Ovary (tissue), 9 donors: ENCODE results near the gene CYP4F12. TPM values are rescaled to one million over a fixed set of nuclear protein-coding genes. Genes with fewer than 3 reads are reported as not detected.
"Not testable (repeated sequence)": the region's sequence is repeated elsewhere in the genome, so short reads cannot be mapped to it uniquely, and the experiment has no call there.

ENCODE experiments used
- DNase-seq, 5 donors: peaks; one replicate each; pipeline ENCODE4 v3.0.0-alpha.2; 2019 to 2020
- H3K27ac ChIP-seq, 2 donors: fragments of 200-600 bp; one replicate each; pipeline versions ENCODE4 v1.5.1 to v1.8.0; 2019 to 2022
- H3K27me3 ChIP-seq: fragments of 200-600 bp; one replicate; pipeline ENCODE4 v1.8.0; 2022
- H3K36me3 ChIP-seq: fragments of 200-600 bp; sonication (generic); one replicate; pipeline ENCODE4 v1.5.1; 2019
- H3K4me1 ChIP-seq: one replicate; pipeline ENCODE4 v1.8.1; 2013; ENCODE audit warnings: mild to moderate bottlenecking, moderate library complexity; ENCODE audit not compliant: insufficient read depth
- H3K4me3 ChIP-seq: fragments of 200-600 bp; sonication (generic); one replicate; pipeline ENCODE4 v1.5.1; 2017
- H3K9me3 ChIP-seq, 2 donors: fragments of 200-600 bp in 1 of 2; sonication (generic) in 1 of 2; one replicate each; pipeline versions ENCODE4 v1.5.1 to v1.8.1; 2013 to 2019; ENCODE audit warnings: mild to moderate bottlenecking in 1 of 2, moderate library complexity in 1 of 2
- CTCF ChIP-seq, 3 donors: fragments of 450-650 bp in 2 of 3; fragments of 200-600 bp in 1 of 3; IDR thresholded peaks; one replicate each; pipeline versions ENCODE4 v1.5.1 to v1.8.0; 2016 to 2022; ENCODE audit warnings: antibody characterized with exemption in 3 of 3, mild to moderate bottlenecking in 1 of 3
- EP300 ChIP-seq: sonication (generic); formaldehyde crosslinking; IDR thresholded peaks from one replicate; pipeline ENCODE4 v1.6.1; 2017; ENCODE audit warnings: antibody characterized with exemption
- POLR2A ChIP-seq: fragments of 450-650 bp; IDR thresholded peaks from one replicate; pipeline ENCODE4 v1.6.1; 2017; ENCODE audit warnings: antibody characterized with exemption, mild to moderate bottlenecking, moderate library complexity
- WGBS, 3 donors: extraction: QIAGEN DNeasy Blood & Tissue Kit in 1 of 3; methylation state at CpG; one replicate each; pipeline versions ENCODE4 v1.1.5 to v1.1.7; 2013 to 2017; 5-methylcytosine and 5-hydroxymethylcytosine counted together
- intact Hi-C, 4 donors: fragments of 100-400 bp; cut with DNase I; formaldehyde crosslinking; loops; one replicate each; pipeline versions ENCODE4 v1.11.0 to v1.15.1; 2022 to 2023
- polyA plus RNA-seq, 2 donors: library from polyadenylated mRNA; stranded (reverse); fragments of 200-250 nt in 1 of 2; fragments of 350-450 nt in 1 of 2; fragmentation: Illumina TruSeq in 1 of 2; extraction: RNeasy Lipid Tissue Mini Kit (QIAGEN cat#74804) in 1 of 2; gene quantifications; one replicate each; pipeline ENCODE4 v1.2.3, GENCODE V29; 2013 to 2014
- total RNA-seq, 7 donors: library from RNA; depleted of rRNA in 2 of 7; stranded (reverse); fragments of >200 nt in 2 of 7; fragmentation: NEBNext Ultra II Directional in 3 of 7; extraction: Animal tissue kit (Norgen Biotek cat#: 25700) in 3 of 7; gene quantifications; one replicate each; pipeline versions ENCODE4 v1.1.0 to v1.2.4, GENCODE V29; 2016 to 2023
- donor health status: DM: no; HTN: no; CAD: no; lungs with moderate emphysema.
- donor health status: DM: no; HTN: no; CAD: no.
- donor health status: Bipolar disorder and iron deficiency.
- donor health status: DM: yes; HTN: yes; CAD: no.
- donor health status: DM: no; HTN: no; CAD: no.
- donor health status: DM: yes; HTN: yes; CAD: no.

The CYP4F12 gene
- total and polyA plus RNA-seq, 9 donors: 2.7 to 14.1 (median 8.9) TPM

- intact Hi-C loops: no loop called here
- TF ChIP-seq CTCF (IDR thresholded peaks at IDR 0.05) (no peak), EP300 (no peak), POLR2A (no peak)
Observed at GRCh38 chr19:15644066-15644741, 28.7 kb upstream of the CYP4F12 start.

GRCh38 chr19:15644816-15645215 is 28.1 kb upstream of the CYP4F12 start:
- WGBS, 3 donors: 53 to 56% (median 56%) methylated on average over 3 of the region's 3 CpGs

More at GRCh38 chr19:15644066-15644741, 28.7 kb upstream of the CYP4F12 start:
- Histone ChIP-seq H3K36me3 (no peaks in the 10 kb centered on the region), H3K4me1 (no peaks in the 10 kb centered on the region), H3K27me3 (no peaks in the 10 kb centered on the region), H3K9me3 (peaks cover 0 to 4% of the 10 kb centered on the region in 2 donors), H3K4me3 (no peak overlapping the region), H3K27ac (no peak overlapping the region)
- WGBS, 3 donors: 78 to 81% (median 80%) methylated on average over 3 of the region's 3 CpGs
- no peak for DNase-seq

GRCh38 chr19:15649526-15649925 is 23.4 kb upstream of the CYP4F12 start:
- Histone ChIP-seq H3K36me3 (no peaks in the 10 kb centered on the region), H3K27ac (no peak overlapping the region), H3K27me3 (no peaks in the 10 kb centered on the region), H3K4me1 (no peaks in the 10 kb centered on the region), H3K9me3 (peaks cover 0 to 4% of the 10 kb centered on the region in 2 donors), H3K4me3 (no peak overlapping the region)
- intact Hi-C loops: no loop called here
- no peak for DNase-seq
- TF ChIP-seq CTCF (IDR thresholded peaks at IDR 0.05) (no peak), POLR2A (no peak), EP300 (no peak)
- 53 to 63% (median 55%) methylated on average over 2 of the region's 2 CpGs for WGBS, 3 donors

More at GRCh38 chr19:15644816-15645215, 28.1 kb upstream of the CYP4F12 start:
- intact Hi-C loops: no loop called here
- no peaks in the 10 kb centered on the region for H3K36me3 ChIP-seq
- no peak for DNase-seq
- no peaks in the 10 kb centered on the region for H3K27me3 ChIP-seq
- H3K4me3 ChIP-seq: no peak overlapping the region
- no peaks in the 10 kb centered on the region for H3K4me1 ChIP-seq
- H3K27ac ChIP-seq: no peak overlapping the region
- TF ChIP-seq POLR2A (no peak), EP300 (no peak), CTCF (IDR thresholded peaks at IDR 0.05) (no peak)
- H3K9me3 ChIP-seq: peaks cover 0 to 4% of the 10 kb centered on the region in 2 donors

- intact Hi-C loops, H3K4me1 ChIP-seq, H3K27ac ChIP-seq, H3K4me3 ChIP-seq, H3K27me3 ChIP-seq, H3K9me3 ChIP-seq, DNase-seq, H3K36me3 ChIP-seq: not testable (repeated sequence)
Observed at GRCh38 chr19:15650123-15650522, 22.8 kb upstream of the CYP4F12 start.

GRCh38 chr19:15651791-15652190 is 21.1 kb upstream of the CYP4F12 start:
- TF ChIP-seq CTCF (IDR thresholded peaks at IDR 0.05) (no peak), EP300 (no peak), POLR2A (no peak)
- intact Hi-C loops: no loop called here
- no peaks in the 10 kb centered on the region for H3K27me3 ChIP-seq
- no peak for DNase-seq
- no peaks in the 10 kb centered on the region for H3K4me1 ChIP-seq
- peaks cover 0 to 4% of the 10 kb centered on the region in 2 donors for H3K9me3 ChIP-seq
- H3K4me3 ChIP-seq: no peak overlapping the region
- no peaks in the 10 kb centered on the region for H3K36me3 ChIP-seq
- H3K27ac ChIP-seq: no peak overlapping the region
- WGBS, 3 donors: 60 to 75% (median 63%) methylated on average over 3 of the region's 3 CpGs
